Measurements from ENCODE around the gene TOE1. TPM values are rescaled to one million over a fixed set of nuclear protein-coding genes. Genes with fewer than 3 reads are reported as not detected.

TOE1 gene
- polyA plus RNA-seq, 1 of the 3 experiments (the other 2 are of a cell fraction) = 19.1 TPM

DNA sequence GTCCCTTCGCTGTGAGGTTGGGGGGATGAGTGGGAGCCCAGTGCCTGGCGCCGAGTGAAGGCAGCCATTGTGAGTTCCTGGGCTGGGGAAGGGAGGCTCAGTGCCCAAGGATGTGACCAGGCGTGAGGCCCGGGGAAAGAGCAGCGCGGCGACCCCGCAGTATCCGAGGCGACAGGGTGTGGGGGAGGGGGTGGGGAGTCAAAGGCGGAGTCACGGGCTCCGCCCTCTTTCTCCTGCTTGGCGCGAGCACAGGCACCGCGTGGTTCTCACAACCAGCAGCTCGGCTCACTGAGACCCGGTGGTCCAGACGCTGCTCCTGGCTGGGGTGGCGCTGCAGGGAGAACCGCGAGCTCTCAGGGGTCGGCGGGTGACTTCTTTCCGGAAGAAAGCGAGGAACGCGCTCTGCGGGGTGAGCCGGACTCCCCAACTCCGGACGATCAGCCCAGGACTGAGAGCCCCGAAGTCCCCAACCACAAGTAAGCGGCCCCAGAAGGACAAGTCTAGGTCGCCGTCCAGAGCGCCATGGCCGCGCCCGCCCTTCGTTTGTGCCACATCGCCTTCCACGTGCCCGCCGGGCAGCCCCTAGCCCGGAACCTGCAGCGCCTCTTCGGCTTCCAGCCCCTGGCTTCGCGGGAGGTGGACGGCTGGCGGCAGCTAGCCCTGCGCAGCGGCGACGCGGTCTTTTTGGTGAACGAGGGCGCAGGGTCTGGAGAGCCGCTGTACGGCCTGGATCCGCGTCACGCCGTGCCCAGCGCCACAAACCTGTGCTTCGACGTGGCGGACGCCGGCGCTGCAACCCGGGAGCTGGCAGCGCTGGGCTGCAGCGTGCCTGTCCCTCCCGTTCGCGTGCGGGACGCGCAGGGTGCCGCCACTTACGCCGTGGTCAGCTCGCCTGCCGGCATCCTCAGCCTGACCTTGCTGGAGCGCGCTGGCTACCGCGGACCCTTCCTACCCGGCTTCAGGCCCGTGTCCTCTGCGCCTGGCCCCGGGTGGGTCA lies 13.0 kb upstream of the TOE1 start, which contains the start of gene HPDL:
Gene HPDL, plus strand, starts transcription at position 269 of the 997 bp plus-strand sequence. Its CDS starts 254 bp downstream, at position 523.
- Histone ChIP-seq H2AFZ (ENCODE audit: low read depth) (peak within 1 kb of the TSS; percentile 56), H4K20me1 (ENCODE audit: insufficient read depth) (no peaks in the 10 kb centered on the region), H3K4me1 (ENCODE audit: control insufficient read depth in 1 of 2, insufficient read depth in 2 of 2, low read depth in 1 of 2, low read length in 1 of 2) (peaks cover 0 to 8% of the 10 kb centered on the region in 2 experiments; a peak in 1 of 4 replicates), H3K79me2 (ENCODE audit: insufficient read depth) (no peaks in the 10 kb centered on the region), H3K9me2 (no peaks in the 10 kb centered on the region), H3K9me3 (no peaks in the 10 kb centered on the region), H3K4me3 (ENCODE audit: low read depth in 2 of 2, low read length in 1 of 2) (peak within 1 kb of the TSS in 1 of 2 experiments; percentile 35; a peak in 2 of 4 replicates), H3K9ac (no peak within 1 kb of the TSS), H3K36me3 (replicated peaks in 1 of 2; ENCODE audit: control insufficient read depth in 1 of 2, insufficient read depth in 2 of 2, low read length in 1 of 2) (peaks cover 0 to 14% of the 10 kb centered on the region in 2 experiments), H3K4me2 (peak within 1 kb of the TSS; percentile 19; the same call in 1 of the 2 replicates), H3K27ac (ENCODE audit: low read depth in 2 of 2, low read length in 1 of 2) (no peak within 1 kb of the TSS; a peak in 1 of 4 replicates), H3K27me3 (ENCODE audit: insufficient read depth) (no peaks in the 10 kb centered on the region), H3F3A (replicated peaks; ENCODE audit: insufficient read depth) (no peaks in the 10 kb centered on the region)
- ChIA-PET POLR2A (interaction anchor here (1.2 to 4.9 kb wide), 4 partner anchors 13 to 23 kb away, joined by 3 to 38 read pairs (median 4); partner anchors contain the start of genes MUTYH and TOE1), CTCF (interaction anchor here (0.6 to 2.3 kb wide), 6 partner anchors 11 to 330 kb away, joined by 3 to 8 read pairs (median 4); no protein-coding TSS in a partner anchor)
- peak; percentile 92 for DNase-seq
- WGBS (ENCODE audit: low lambda C conversion rate) = 61% methylated on average over 21 of the region's 96 CpGs
- peak; percentile 68; the same call in 1 of the 2 replicates for TF ChIP-seq MXI1 (IDR thresholded peaks at IDR 0.05; ENCODE audit: low read depth, low read length)
- TF ChIP-seq, protein P1, sequence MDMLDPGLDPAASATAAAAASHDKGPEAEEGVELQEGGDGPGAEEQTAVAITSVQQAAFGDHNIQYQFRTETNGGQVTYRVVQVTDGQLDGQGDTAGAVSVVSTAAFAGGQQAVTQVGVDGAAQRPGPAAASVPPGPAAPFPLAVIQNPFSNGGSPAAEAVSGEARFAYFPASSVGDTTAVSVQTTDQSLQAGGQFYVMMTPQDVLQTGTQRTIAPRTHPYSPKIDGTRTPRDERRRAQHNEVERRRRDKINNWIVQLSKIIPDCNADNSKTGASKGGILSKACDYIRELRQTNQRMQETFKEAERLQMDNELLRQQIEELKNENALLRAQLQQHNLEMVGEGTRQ (IDR thresholded peaks at IDR 0.05; ENCODE audit: borderline replicate concordance, low read depth, low read length) = no peak
- TF ChIP-seq CHD2 (IDR thresholded peaks at IDR 0.05; ENCODE audit: low read length, partially characterized antibody) = peak; percentile 51
- TF ChIP-seq JUND (IDR thresholded peaks at IDR 0.05) = no peak
- TF ChIP-seq EP300 (IDR thresholded peaks at IDR 0.05; ENCODE audit: borderline replicate concordance in 1 of 2, low read depth in 1 of 2, low read length in 1 of 2) = no peak
- TF ChIP-seq SIN3A (IDR thresholded peaks at IDR 0.05; ENCODE audit: borderline replicate concordance, low read depth, low read length) = no peak

DNA sequence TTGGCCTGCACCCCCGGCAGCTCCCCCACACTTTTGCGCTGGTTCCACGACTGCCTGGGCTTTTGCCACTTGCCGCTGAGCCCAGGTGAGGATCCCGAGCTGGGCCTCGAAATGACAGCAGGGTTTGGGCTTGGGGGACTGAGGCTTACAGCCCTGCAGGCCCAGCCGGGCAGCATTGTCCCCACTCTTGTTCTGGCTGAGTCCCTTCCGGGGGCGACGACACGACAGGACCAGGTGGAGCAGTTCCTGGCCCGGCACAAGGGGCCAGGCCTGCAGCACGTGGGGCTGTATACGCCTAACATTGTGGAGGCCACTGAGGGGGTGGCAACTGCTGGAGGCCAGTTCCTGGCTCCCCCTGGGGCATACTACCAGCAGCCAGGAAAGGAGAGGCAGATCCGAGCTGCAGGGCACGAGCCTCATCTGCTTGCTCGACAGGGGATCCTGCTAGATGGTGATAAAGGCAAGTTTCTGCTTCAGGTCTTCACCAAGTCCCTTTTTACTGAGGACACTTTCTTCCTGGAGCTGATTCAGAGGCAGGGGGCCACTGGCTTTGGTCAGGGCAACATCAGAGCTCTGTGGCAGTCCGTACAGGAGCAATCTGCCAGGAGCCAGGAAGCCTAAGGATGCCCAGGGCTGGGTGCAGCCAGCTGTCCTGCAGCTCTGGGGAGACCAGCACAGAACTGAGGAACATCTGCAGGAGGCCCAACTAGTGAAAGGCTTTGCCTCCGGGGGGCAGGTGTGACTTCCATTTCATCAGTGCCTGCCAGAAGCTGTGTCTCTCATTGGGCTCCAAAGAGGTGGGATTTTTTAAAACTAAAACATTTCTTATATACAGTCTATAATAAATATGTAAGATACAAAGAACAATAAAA lies 12.1 kb upstream of the TOE1 start:
- POLR2A ChIA-PET = interaction anchor here (0.5 to 4.9 kb wide), 4 partner anchors 12 to 121 kb away, joined by 3 to 38 read pairs (median 4); partner anchors contain the start of genes MUTYH and TOE1
- H3K4me3 ChIP-seq (ENCODE audit: low read depth in 2 of 2, low read length in 1 of 2) = no peak overlapping the region
- no peaks in the 10 kb centered on the region for H3K79me2 ChIP-seq (ENCODE audit: insufficient read depth)
- no peak overlapping the region for H2AFZ ChIP-seq (ENCODE audit: low read depth)
- peaks cover 0 to 22% of the 10 kb centered on the region in 2 experiments for H3K36me3 ChIP-seq (replicated peaks in 1 of 2; ENCODE audit: control insufficient read depth in 1 of 2, insufficient read depth in 2 of 2, low read length in 1 of 2)
- H3K9me3 ChIP-seq = no peaks in the 10 kb centered on the region
- H3K4me2 ChIP-seq = no peak overlapping the region
- H3K27ac ChIP-seq (ENCODE audit: low read depth in 2 of 2, low read length in 1 of 2) = peak overlapping the region in 1 of 2 experiments; percentile 13; a peak in 1 of 4 replicates
- no peak overlapping the region for H3K9ac ChIP-seq
- 64% methylated on average over 3 of the region's 19 CpGs for WGBS (ENCODE audit: low lambda C conversion rate)
- CTCF ChIA-PET = interaction anchor here (0.9 to 2.3 kb wide), 4 partner anchors 22 to 313 kb away, joined by 5 to 8 read pairs (median 6); no protein-coding TSS in a partner anchor
- no peaks in the 10 kb centered on the region for H3K27me3 ChIP-seq (ENCODE audit: insufficient read depth)
- TF ChIP-seq RFX5 (IDR thresholded peaks at IDR 0.05; ENCODE audit: low read length) (no peak), FOXM1 (IDR thresholded peaks at IDR 0.05; ENCODE audit: low read depth) (no peak), YY1 (IDR thresholded peaks at IDR 0.05; ENCODE audit: low read depth) (no peak), RCOR1 (IDR thresholded peaks at IDR 0.05; ENCODE audit: low read length) (no peak), FOXJ3 (CRISPR knock-in tag; IDR thresholded peaks at IDR 0.05) (no peak), NRF1 (IDR thresholded peaks at IDR 0.05; ENCODE audit: low read depth, low read length) (no peak), FOSL2 (IDR thresholded peaks at IDR 0.05; ENCODE audit: borderline replicate concordance, low read depth) (no peak), GABPA (IDR thresholded peaks at IDR 0.05; ENCODE audit: low read depth) (no peak), EP300 (IDR thresholded peaks at IDR 0.05; ENCODE audit: borderline replicate concordance in 1 of 2, low read depth in 1 of 2, low read length in 1 of 2) (no peak), POLR2AphosphoS5 (IDR thresholded peaks at IDR 0.05; ENCODE audit: low read depth, low read length) (no peak)
- H4K20me1 ChIP-seq (ENCODE audit: insufficient read depth) = no peaks in the 10 kb centered on the region
- no peaks in the 10 kb centered on the region for H3K9me2 ChIP-seq
- no peaks in the 10 kb centered on the region for H3F3A ChIP-seq (replicated peaks; ENCODE audit: insufficient read depth)
- H3K4me1 ChIP-seq (ENCODE audit: control insufficient read depth in 1 of 2, insufficient read depth in 2 of 2, low read depth in 1 of 2, low read length in 1 of 2) = peaks cover 0 to 8% of the 10 kb centered on the region in 2 experiments; a peak in 1 of 4 replicates
- DNase-seq = peak; percentile 48

Measured in SK-N-SH (cell line).